MV-4-11 (cell line): ENCODE results near the gene PCBP4.
A peak's percentile ranks its signal among the peaks of the same experiment; 100 is the strongest.

Experiments used
- DNase-seq: peaks from one replicate; lab custom pipeline; 2025; lab: John Stamatoyannopoulos, UW

PCBP4 gene

DNA sequence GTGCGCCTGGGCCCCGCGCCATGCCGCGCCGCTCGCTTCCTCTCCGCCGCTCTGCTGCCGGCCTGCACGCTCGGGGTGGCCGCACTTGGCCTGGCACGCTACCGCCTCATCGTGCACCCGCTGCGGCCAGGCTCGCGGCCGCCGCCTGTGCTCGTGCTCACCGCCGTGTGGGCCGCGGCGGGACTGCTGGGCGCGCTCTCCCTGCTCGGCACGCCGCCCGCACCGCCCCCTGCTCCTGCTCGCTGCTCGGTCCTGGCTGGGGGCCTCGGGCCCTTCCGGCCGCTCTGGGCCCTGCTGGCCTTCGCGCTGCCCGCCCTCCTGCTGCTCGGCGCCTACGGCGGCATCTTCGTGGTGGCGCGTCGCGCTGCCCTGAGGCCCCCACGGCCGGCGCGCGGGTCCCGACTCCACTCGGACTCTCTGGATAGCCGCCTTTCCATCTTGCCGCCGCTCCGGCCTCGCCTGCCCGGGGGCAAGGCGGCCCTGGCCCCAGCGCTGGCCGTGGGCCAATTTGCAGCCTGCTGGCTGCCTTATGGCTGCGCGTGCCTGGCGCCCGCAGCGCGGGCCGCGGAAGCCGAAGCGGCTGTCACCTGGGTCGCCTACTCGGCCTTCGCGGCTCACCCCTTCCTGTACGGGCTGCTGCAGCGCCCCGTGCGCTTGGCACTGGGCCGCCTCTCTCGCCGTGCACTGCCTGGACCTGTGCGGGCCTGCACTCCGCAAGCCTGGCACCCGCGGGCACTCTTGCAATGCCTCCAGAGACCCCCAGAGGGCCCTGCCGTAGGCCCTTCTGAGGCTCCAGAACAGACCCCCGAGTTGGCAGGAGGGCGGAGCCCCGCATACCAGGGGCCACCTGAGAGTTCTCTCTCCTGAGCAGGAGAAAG lies 11.1 kb downstream of the PCBP4 start:
- DNase-seq = no peak

DNA sequence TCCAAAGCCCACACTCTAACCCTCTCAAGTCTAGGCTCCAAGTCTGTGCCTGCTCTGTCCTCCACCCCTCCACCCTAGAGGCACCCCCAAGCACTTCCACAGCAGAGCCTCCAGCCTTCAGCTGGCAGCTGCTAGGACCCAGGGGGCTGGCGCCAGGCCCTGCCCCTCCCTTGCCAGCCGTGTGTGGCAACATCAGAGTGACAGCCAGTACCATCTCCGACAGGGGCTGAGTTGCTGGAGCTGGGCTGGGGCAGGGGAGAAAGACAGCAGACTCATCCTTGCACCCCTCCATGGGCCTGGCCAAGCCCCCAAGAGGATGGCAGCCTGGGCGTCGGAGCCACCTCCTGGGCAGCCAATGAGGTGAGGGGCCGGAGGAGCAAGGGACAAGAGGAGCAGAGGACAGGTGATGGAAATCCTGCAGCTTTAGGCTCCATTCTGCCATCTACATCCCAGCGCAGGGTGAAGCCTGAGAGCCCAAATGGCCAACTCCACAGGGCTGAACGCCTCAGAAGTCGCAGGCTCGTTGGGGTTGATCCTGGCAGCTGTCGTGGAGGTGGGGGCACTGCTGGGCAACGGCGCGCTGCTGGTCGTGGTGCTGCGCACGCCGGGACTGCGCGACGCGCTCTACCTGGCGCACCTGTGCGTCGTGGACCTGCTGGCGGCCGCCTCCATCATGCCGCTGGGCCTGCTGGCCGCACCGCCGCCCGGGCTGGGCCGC lies 11.9 kb downstream of the PCBP4 start, which contains the start of gene GPR62:
Gene GPR62 (plus strand): TSS at position 207 of the 718 bp plus-strand sequence. CDS start 272 bp downstream, at position 479.
- no peak for DNase-seq

DNA sequence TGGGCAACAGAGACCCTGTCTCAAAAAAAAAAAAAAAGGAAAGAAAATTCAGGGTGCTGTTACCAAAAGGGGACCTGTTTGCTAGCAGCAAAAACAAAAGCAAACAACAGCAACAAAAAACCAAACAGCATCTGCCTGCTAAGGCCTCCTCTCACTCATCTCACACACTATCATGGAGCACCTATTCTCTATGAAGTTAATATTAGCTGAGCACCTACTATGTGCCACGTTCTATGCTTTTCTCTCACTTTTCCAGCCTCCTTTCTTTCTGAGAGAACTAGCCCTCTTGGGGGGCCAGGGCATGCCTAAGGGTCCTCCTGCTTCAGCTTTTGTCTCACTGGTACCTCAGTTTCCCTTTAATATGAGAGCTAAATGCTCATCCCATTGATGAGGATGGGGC lies 12.5 kb downstream of the PCBP4 start:
- no peak for DNase-seq

DNA sequence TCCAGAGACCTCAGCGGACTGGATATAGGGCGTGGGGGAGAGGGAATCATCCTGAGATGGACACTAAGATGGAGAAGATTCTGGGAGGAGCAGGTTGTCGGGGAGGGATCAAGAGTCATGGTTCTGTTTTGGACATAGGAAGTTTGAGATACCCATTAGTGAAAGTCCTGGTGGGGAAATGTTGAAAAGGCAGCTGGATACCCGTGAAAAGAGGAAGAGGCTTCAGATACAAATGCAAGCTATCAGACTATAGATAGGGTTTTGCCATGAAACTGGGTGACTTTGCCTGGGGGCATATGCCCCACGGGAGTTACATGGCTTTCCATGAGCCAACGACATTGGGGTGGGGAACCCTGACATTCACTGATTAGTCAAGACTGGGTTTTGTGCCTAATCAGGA lies 13.1 kb downstream of the PCBP4 start:
- DNase-seq = peak; percentile 79

DNA sequence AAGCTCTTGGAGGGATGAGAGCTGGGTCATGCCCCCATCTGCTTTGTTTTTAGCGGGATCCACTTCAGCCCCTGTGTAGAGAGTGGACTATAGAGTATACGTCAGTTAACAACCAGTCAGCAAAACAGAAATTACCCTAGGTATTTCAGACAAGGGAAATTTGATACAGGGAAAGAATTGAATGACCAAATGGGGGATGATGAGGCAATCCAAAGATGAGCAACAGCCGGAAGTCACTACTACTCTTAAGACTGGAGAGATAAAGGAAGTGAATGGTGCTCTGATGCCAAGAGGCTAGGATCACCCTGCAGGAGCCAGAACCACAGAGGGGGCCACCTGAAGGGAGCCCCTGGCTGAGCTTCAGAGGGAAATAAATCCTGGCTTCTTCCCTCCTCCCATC lies 13.8 kb downstream of the PCBP4 start:
- DNase-seq = peak; percentile 86

DNA sequence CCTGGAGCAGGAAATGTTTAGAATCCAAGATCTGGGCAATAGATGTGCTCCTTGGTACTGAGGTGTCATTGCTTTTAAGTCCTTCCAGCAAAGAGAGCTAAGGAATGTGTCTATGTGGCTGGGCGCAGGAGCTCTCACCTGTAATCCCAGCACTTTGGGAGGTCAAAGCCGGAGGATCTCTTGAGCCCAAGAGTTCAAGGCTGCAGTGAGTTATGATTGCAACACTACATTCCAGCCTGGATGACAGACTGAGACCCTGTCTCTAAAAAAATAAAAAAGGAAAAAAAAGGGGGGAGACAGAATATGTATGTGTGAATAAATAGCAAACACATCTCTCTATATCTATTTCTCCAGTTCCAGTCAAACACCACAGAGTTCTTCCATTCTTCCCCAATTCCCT lies 16.4 kb downstream of the PCBP4 start:
- DNase-seq = no peak

DNA sequence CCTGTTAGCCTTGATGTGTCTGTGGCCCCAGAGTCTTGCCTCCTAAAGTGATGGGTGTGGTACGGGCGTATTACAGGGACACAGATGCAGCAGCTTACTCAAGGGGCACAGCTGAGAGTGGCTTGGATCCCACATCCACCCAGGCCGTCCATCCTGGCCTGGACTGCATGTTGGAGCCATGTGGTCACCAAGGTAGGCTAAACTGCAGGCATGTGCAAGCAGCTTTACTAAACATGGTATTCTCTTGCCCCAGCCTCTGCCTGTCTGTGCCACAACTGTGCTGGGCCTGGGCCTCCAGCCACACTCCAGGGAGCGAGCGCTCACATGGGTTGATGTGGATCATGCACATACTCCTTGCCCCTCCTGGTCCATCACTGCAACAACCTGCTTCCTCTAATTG lies 18.1 kb downstream of the PCBP4 start:
- DNase-seq = no peak

DNA sequence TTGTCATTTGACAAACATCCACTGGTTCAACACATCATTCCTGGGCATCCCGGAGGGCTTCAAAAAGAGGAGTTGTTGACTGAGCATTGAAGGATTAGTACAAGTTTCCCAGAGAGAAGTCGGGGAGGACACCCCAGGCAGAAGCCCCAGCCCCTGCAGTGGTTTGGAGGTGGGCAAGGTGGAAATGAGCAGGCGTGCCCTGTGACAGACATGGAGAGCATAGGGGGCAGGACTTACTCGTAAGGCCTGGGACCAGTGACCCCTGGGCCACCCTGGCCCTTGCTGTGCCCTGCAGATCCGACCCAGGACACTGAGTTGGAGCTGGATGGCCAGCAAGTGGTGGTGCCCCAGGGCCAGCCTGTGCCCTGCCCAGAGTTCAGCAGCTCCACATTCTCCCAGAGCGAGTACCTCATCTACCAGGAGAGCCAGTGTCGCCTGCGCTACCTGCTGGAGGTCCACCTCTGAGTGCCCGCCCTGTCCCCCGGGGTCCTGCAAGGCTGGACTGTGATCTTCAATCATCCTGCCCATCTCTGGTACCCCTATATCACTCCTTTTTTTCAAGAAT lies 19.2 kb downstream of the PCBP4 start:
- DNase-seq = no peak

DNA sequence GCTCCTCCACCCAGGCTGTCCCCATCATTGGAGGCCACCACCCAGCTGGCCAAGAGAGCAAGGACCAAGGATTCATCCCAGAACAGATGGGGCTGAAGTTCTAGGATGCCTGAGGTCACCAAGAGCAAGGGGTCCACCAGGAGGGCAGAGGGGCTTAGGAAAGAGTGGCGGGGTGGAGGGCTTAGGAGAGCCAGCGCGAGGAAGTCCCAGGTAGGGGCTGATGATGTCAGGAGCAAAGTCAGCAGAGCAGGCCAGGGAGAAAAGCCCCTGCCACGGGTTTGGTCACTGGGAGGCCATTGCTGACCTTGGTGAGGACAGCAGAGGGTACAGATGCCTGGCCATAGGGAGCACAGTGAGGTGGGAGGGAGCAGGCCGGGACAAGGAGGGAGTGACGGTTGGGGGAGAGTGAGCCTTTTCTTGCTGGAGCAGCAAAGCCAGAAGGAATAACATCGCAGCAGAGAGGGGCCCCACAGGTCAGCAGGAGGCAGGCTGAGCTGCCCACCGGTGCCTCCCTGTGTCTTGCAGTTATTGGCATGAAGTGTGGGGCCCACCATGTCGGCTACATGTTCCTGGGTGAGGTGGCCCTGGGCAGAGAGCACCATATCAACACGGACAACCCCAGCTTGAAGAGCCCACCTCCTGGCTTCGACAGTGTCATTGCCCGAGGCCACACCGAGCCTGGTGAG lies 19.9 kb downstream of the PCBP4 start:
- no peak for DNase-seq

DNA sequence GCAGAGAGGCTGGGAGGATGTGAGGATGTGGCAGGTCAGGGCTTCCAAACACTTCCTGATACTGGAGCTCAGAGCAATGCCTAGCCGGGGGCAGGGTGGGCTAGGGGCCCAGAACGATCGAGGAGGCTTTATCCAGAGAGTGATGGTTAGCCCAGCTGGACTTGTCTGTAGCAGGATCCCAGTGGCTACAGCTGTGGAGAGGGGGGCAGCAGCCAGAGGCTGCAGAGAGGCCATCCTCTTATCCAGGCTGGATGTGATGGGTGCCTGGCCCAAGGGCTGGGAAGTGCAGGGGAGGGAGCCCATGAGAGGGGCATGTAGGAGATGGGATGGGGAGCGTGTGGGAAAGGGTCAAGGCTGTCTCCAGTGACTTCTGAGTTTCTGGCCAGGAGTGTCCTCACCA lies 20.5 kb downstream of the PCBP4 start:
- DNase-seq = no peak

DNA sequence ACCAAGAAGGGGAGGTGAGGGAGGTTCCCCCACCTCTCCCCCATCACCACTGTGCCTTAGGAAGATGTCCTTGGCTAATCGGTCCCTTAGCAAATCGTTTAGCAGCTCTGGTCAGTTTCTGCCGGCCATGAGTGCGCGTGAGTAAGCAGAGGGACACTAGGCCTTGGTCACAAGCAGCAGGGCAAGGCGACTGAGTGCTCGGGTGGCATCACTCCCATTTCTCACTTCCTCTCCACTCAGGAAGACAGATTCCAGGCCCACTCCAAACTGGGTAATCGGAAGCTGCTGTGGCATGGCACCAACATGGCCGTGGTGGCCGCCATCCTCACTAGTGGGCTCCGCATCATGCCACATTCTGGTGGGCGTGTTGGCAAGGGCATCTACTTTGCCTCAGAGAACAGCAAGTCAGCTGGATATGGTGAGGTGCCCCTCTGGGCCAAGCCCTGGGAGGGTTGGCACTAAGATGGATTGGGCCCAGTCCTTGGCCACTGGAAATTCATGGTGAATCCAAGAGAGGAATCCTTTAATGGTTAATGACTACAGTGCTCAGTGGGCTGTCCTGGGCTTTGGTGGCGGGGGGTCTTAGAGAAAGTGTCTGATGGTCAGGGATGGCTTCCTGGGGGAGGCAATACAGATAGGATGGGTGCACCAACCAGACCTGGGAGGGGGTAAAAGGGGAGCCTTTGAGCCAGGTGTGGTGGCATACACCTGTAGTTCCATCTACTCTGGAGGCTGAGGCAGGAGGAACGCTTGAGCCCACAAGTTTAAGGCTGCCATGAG lies 21.1 kb downstream of the PCBP4 start:
- no peak for DNase-seq

DNA sequence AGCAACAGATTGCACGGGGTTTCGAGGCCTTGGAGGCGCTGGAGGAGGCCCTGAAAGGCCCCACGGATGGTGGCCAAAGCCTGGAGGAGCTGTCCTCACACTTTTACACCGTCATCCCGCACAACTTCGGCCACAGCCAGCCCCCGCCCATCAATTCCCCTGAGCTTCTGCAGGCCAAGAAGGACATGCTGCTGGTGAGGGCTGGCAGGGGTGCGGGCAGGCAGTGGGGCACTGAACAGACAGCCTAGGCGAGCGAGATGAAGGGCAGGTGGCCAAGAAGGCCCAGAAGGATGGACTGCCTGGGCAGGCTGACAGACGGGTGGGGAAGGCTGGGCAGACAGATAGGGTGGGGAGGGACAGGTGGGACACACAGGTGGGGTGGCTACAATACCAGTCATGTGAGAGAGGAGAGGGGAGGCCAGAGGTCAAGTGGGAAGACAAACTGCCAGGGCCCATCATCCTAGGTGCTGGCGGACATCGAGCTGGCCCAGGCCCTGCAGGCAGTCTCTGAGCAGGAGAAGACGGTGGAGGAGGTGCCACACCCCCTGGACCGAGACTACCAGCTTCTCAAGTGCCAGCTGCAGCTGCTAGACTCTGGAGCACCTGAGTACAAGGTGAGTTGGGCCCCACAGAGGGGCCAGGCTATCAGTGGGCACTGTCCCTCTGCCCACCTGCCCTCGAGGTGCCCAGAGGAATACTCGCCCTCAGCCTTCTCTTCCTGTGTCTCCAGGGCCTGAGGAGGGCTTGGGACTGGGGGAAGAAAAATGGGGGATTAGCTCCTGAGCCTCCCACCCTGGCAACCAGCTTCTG lies 22.0 kb downstream of the PCBP4 start:
- DNase-seq = no peak

DNA sequence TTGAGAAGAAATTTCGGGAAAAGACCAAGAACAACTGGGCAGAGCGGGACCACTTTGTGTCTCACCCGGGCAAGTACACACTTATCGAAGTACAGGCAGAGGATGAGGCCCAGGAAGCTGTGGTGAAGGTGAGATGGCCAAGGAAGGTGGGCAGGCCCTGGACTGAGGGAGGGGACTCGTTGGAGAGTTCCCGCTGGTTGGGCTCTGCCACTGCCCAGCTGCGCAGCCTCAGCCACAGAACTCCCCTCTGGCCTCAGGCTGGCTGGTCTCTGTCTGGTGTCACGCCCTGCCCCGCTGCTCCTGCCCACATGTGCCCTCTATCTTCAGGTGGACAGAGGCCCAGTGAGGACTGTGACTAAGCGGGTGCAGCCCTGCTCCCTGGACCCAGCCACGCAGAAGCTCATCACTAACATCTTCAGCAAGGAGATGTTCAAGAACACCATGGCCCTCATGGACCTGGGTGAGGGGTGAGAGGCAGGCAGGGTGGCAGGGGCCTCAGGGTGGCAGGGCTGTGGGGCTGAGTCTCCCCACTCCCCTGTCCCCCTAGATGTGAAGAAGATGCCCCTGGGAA lies 22.7 kb downstream of the PCBP4 start:
- DNase-seq = no peak

DNA sequence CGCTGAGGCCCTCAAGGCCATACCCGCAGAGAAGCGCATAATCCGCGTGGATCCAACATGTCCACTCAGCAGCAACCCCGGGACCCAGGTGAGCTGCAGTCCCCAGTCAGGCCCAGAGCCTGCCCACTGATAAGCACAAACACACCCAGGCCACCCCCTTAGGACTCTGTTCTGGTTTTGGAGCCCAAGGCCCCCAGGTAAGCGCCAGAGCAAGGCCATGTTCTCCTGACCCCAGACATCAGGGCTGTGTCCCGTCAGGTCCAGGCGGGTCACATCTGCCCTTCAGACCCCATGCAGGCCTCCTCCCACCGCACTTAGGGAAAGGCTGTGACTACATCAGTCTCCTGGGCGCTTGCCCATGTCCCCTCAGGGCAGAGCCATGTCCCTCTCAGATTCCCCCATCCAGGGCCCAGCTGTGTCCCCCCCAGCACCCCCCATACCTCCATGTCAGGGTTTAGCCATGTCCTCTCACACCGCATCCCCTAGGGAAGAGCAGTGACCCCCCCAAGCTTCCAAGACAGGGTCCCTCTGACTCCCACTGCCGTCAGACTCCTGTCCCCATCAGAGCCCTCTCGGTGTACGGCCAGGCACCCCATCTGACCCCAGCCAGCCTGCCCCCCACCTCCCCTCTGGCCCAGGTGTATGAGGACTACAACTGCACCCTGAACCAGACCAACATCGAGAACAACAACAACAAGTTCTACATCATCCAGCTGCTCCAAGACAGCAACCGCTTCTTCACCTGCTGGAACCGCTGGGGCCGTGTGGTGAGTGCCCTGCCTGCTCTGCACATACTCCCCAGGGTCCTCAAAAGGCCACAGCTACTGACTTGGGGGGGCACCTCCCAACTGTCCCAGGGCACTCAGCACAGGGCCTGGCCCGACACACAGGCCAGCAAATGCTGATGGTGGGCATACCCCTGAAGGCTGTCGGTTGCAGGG lies 23.5 kb downstream of the PCBP4 start:
- no peak for DNase-seq

DNA sequence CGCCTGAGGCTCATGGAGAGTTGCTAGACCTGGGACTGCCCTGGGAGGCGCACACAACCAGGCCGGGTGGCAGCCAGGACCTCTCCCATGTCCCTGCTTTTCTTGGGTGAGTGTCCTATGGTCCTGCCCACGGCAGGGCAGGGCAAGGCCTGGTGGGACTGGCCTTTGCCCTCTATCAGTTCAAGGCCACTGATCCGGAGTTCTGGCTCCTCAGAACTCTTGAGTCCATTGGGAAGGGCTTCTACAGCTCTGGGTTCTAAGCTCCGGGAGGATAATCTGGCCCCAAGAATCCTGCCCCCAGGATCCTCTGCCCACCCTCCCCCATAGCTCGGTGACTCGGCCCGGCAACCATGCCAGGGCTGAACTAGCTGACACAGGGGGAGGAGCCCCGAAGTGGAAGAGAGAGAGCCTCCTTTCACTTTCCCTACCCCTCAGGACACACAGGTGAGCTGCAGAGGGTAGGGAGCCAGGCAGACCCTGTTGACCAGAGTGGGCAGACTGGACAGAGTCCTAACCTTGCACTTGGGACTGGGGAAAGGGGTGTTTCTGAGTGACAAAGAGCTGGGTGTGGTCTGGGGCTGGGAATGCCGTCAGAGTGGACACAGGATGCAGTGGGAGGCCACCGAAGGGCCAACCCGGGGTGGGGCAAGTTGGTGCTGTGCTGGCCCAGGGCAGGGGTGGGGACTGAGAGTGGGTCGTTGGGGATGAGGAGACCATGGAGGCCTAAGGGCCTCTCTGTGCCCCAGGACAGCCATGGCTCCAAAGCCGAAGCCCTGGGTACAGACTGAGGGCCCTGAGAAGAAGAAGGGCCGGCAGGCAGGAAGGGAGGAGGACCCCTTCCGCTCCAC lies 24.4 kb downstream of the PCBP4 start:
- no peak for DNase-seq

DNA sequence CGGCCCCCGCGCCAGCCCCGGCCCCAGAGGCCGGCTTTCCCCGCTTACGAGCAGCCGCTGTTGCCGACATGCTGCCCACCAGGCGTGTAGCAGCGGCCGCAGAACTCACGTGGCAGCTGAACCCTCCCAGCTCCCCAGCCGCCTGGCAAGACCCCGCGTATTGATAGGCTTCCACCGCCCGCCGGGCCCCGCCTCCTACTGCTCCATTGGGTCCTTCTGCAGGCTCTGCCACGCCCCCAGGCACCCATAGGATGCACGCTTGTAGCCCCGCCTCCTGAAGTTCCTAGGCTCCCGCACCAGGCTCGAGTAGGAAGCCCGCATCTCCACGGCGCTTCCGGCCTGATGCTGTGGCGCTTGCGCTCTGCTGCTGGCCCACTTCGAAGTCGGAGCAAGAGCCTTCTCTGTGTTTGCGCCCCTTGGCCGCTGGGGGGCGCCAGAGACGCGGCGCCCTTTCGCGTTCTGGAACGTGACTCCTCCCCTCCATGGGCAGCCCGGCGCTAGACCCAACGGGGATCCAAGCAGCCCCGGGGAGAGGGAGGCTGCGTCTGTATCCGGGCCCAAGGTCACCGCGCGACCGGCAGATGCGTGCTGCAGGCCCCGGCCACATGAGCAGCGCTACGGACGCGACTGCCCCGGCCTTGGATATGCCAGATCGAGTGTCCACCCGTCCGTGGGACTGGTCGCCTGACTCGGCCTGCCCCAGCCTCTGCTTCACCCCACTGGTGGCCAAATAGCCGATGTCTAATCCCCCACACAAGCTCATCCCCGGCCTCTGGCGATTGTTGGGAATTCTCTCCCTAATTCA lies 25.3 kb downstream of the PCBP4 start, which contains the start of the genes PARP3 and RRP9:
Gene PARP3 (plus strand): TSS at position 566 of the 805 bp plus-strand sequence. CDS start 993 bp downstream, outside the sequence.
Gene RRP9 (minus strand): TSS at position 107 of the 805 bp plus-strand sequence. CDS start 37 bp downstream, at position 70.
- peak; percentile 100 for DNase-seq

DNA sequence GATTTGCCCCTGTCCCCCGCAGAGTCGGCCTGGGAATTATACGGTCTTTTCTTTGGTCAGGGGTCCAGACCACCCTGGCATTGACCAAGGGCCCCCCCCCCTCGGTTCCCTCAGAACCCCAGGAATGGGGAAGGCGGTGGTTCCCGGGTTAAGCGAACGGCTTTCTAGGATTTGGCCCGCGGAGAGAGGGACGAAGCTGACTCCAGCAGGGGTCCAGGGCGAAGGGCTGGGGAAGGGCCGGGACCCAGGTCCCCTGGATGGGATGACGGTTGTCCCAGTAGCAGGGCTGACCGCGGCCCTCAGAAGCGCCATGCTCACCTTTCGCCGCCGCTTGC lies 25.8 kb downstream of the PCBP4 start:
- DNase-seq = no peak
